Osteocyte (in vitro differentiated cells): ENCODE results near the gene PEX13. TPM values are rescaled to one million over a fixed set of nuclear protein-coding genes. Genes with fewer than 3 reads are reported as not detected.
"Not testable (repeated sequence)": the region's sequence is repeated elsewhere in the genome, so short reads cannot be mapped to it uniquely, and the experiment has no call there.

Source experiments
- DNase-seq: peaks from one replicate; pipeline ENCODE4 v3.0.0; 2021; ENCODE audit warnings: mixed read lengths; ENCODE audit not compliant: unreplicated experiment; ENCODE audit errors: extremely low spot score
- H3K27ac Mint-ChIP-seq: one replicate; pipeline ENCODE4 v1.8.0; 2021; ENCODE audit warnings: mild to moderate bottlenecking, mixed read lengths; ENCODE audit not compliant: unreplicated experiment
- H3K27me3 Mint-ChIP-seq: one replicate; pipeline ENCODE4 v1.8.0; 2021; ENCODE audit warnings: mixed read lengths; ENCODE audit not compliant: unreplicated experiment
- H3K36me3 Mint-ChIP-seq: one replicate; pipeline ENCODE4 v1.8.0; 2021; ENCODE audit warnings: mixed read lengths; ENCODE audit not compliant: unreplicated experiment
- H3K4me1 Mint-ChIP-seq: one replicate; pipeline ENCODE4 v1.8.0; 2021; ENCODE audit warnings: mixed read lengths; ENCODE audit not compliant: unreplicated experiment
- H3K4me3 Mint-ChIP-seq: one replicate; pipeline ENCODE4 v1.8.0; 2021; ENCODE audit warnings: mild to moderate bottlenecking, moderate library complexity, mixed read lengths; ENCODE audit not compliant: unreplicated experiment
- H3K9me3 Mint-ChIP-seq: one replicate; pipeline ENCODE4 v1.8.0; 2021; ENCODE audit warnings: mixed read lengths; ENCODE audit not compliant: unreplicated experiment
- CTCF ChIP-seq: fragments of 200-600 bp; sonication (generic); IDR thresholded peaks from 2 replicates; pipeline ENCODE4 v1.5.0; 2021; ENCODE audit warnings: antibody characterized with exemption, mild to moderate bottlenecking, moderate library complexity
- total RNA-seq: library from RNA; stranded (reverse); gene quantifications from 2 replicates; pipeline ENCODE4 v1.2.1, GENCODE V29; 2021

PEX13 gene
- total RNA-seq, 1 donor from 2014 or later = 20.3 TPM

- H3K36me3 Mint-ChIP-seq = peaks cover 4% of the 10 kb centered on the region
- DNase-seq = no peak
- H3K4me3 Mint-ChIP-seq = no peak overlapping the region
- no peak for TF ChIP-seq CTCF
- H3K4me1 Mint-ChIP-seq = no peaks in the 10 kb centered on the region
- H3K9me3 Mint-ChIP-seq = no peaks in the 10 kb centered on the region
- H3K27ac Mint-ChIP-seq = no peak overlapping the region
- H3K27me3 Mint-ChIP-seq = no peaks in the 10 kb centered on the region
Observed at GRCh38 chr2:60984720-60985119, 32.8 kb upstream of the PEX13 start.

DNA sequence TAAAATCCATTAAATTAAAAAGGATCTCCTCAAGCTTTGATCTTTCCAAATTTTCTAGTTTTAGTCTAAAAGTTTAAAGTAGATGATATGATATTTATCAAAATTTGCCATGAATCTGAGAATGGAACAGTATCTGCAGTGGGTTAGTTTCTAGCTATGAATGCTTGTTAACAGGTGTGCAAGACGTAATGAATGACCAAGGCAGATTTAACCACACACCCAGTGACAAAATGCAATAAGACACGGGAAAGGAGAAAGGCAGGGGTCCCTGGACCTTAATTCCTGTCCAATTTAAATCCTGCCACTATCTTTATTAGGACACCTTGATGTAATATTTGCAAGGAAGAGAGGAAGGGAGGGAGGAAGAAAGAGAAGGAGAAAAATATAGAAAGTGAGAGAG lies 30.5 kb upstream of the PEX13 start:
- H3K4me3 Mint-ChIP-seq = no peak overlapping the region
- DNase-seq = no peak
- H3K27ac Mint-ChIP-seq = no peak overlapping the region
- TF ChIP-seq CTCF = no peak
- H3K4me1 Mint-ChIP-seq = no peaks in the 10 kb centered on the region
- H3K9me3 Mint-ChIP-seq = peaks cover 10% of the 10 kb centered on the region
- H3K36me3 Mint-ChIP-seq = peaks cover 9% of the 10 kb centered on the region
- no peaks in the 10 kb centered on the region for H3K27me3 Mint-ChIP-seq

DNA sequence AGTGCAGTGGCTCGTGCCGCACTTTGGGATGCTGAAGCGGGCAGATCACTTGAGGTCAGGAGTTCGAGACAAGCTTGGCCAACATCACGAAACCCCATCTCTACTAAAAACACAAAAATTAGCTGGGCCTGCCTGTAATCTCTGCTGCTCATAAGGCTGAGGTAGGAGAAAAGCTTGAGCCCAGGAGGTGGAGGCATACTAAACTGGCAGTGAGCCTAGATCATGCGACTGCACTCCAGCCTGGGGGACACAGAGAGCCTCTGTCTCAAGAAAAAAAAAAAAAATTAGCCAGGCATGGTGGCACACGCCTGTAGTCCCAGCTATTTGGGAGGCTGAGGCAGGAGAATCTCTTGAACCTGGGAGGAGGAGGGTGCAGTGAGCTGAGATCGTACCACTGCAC lies 29.9 kb upstream of the PEX13 start:
- H3K27ac Mint-ChIP-seq, H3K4me1 Mint-ChIP-seq, H3K27me3 Mint-ChIP-seq, H3K4me3 Mint-ChIP-seq, DNase-seq, H3K36me3 Mint-ChIP-seq: not testable (repeated sequence)
- peaks cover 16% of the 10 kb centered on the region for H3K9me3 Mint-ChIP-seq

- Mint-ChIP-seq H3K27me3 (no peaks in the 10 kb centered on the region), H3K4me1 (no peaks in the 10 kb centered on the region), H3K9me3 (peaks cover 17% of the 10 kb centered on the region), H3K36me3 (peaks cover 9% of the 10 kb centered on the region), H3K4me3 (no peak overlapping the region), H3K27ac (no peak overlapping the region)
- TF ChIP-seq CTCF = no peak
- DNase-seq = no peak
Observed at GRCh38 chr2:60989259-60989658, 28.3 kb upstream of the PEX13 start.

GRCh38 chr2:60991644-60992043 lies 25.9 kb upstream of the PEX13 start:
- TF ChIP-seq CTCF = no peak
- Mint-ChIP-seq H3K4me3 (no peak overlapping the region), H3K9me3 (peaks cover 17% of the 10 kb centered on the region), H3K27me3 (no peaks in the 10 kb centered on the region), H3K27ac (no peak overlapping the region), H3K36me3 (peaks cover 9% of the 10 kb centered on the region), H3K4me1 (no peaks in the 10 kb centered on the region)
- DNase-seq = no peak

DNA sequence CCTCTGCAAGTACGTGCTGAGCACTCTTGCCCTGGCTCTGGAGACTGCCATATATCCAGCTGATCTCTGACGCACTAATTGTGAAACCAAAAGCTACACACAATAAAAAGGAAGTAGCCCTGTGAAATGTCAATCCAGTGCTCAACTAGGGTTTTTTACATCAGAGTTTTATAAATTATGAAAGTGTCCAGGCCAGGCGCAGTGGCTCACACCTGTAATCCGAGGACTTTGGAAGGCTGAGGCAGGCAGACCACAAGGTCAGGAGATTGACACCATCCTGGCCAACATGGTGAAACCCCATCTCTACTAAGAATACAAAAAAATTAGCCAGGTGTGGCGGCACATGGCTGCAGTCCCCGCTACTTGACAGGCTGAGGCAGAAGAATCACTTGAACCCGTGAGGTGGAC lies 24.5 kb upstream of the PEX13 start:
- no peaks in the 10 kb centered on the region for H3K27me3 Mint-ChIP-seq
- H3K36me3 Mint-ChIP-seq = peaks cover 5% of the 10 kb centered on the region
- H3K9me3 Mint-ChIP-seq = peaks cover 17% of the 10 kb centered on the region
- no peaks in the 10 kb centered on the region for H3K4me1 Mint-ChIP-seq
- H3K4me3 Mint-ChIP-seq = no peak overlapping the region
- TF ChIP-seq CTCF = no peak
- H3K27ac Mint-ChIP-seq = no peak overlapping the region
- DNase-seq = no peak
